Stimulated activated naive CD8-positive, alpha-beta T cell treated with anti-CD3 and anti-CD28 coated beads, Interleukin-15, Interleukin-2, amounts not matched to agents 100 ng/mL and 50 ng/mL, for 24 hours (primary cell): ENCODE measurements around the gene LASP1.
"Not testable (repeated sequence)": the region's sequence is repeated elsewhere in the genome, so short reads cannot be mapped to it uniquely, and the experiment has no call there.

Experiments used
- H3K27ac Mint-ChIP-seq: one replicate; pipeline ENCODE4 v1.8.0; 2021; ENCODE audit warnings: mild to moderate bottlenecking, mixed read lengths
- H3K27me3 Mint-ChIP-seq: one replicate; pipeline ENCODE4 v1.8.0; 2021; ENCODE audit warnings: mixed read lengths
- H3K36me3 Mint-ChIP-seq: one replicate; pipeline ENCODE4 v1.8.0; 2021; ENCODE audit warnings: low read depth, mixed read lengths
- H3K4me1 Mint-ChIP-seq: one replicate; pipeline ENCODE4 v1.8.0; 2021; ENCODE audit warnings: low read depth, mixed read lengths
- H3K4me3 Mint-ChIP-seq: one replicate; pipeline ENCODE4 v1.8.0; 2021; ENCODE audit warnings: mild to moderate bottlenecking, mixed read lengths
- H3K9me3 Mint-ChIP-seq: one replicate; pipeline ENCODE4 v1.8.0; 2021; ENCODE audit warnings: mixed read lengths

LASP1 gene

GRCh38 chr17:38919316-38920078, 49.6 kb downstream of the LASP1 start:
- no peaks in the 10 kb centered on the region for H3K9me3 Mint-ChIP-seq
- peaks cover 24% of the 10 kb centered on the region for H3K4me1 Mint-ChIP-seq
- no peaks in the 10 kb centered on the region for H3K27me3 Mint-ChIP-seq
- H3K36me3 Mint-ChIP-seq: peaks cover 35% of the 10 kb centered on the region
- H3K4me3 Mint-ChIP-seq: no peak overlapping the region
- peak overlapping the region; percentile 11 for H3K27ac Mint-ChIP-seq

DNA sequence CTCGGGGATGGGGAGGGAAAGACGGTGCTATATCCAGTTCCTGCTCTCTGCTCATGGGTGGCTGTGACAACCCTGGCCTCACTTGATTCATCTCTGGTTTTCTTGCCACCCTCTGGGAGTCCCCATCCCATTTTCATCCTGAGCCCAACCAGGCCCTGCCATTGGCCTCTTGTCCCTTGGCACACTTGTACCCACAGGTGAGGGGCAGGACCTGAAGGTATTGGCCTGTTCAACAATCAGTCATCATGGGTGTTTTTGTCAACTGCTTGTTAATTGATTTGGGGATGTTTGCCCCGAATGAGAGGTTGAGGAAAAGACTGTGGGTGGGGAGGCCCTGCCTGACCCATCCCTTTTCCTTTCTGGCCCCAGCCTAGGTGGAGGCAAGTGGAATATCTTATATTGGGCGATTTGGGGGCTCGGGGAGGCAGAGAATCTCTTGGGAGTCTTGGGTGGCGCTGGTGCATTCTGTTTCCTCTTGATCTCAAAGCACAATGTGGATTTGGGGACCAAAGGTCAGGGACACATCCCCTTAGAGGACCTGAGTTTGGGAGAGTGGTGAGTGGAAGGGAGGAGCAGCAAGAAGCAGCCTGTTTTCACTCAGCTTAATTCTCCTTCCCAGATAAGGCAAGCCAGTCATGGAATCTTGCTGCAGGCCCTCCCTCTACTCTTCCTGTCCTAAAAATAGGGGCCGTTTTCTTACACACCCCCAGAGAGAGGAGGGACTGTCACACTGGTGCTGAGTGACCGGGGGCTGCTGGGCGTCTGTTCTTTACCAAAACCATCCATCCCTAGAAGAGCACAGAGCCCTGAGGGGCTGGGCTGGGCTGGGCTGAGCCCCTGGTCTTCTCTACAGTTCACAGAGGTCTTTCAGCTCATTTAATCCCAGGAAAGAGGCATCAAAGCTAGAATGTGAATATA, 50.8 kb downstream of the LASP1 start:
- Mint-ChIP-seq H3K4me3 (no peak overlapping the region), H3K9me3 (no peaks in the 10 kb centered on the region), H3K4me1 (peaks cover 34% of the 10 kb centered on the region), H3K27me3 (no peaks in the 10 kb centered on the region), H3K27ac (peak overlapping the region; percentile 17), H3K36me3 (peaks cover 30% of the 10 kb centered on the region)

GRCh38 chr17:38921756-38922411, 52.0 kb downstream of the LASP1 start:
- no peaks in the 10 kb centered on the region for H3K9me3 Mint-ChIP-seq
- peaks cover 24% of the 10 kb centered on the region for H3K36me3 Mint-ChIP-seq
- no peak overlapping the region for H3K4me3 Mint-ChIP-seq
- H3K27me3 Mint-ChIP-seq: no peaks in the 10 kb centered on the region
- peaks cover 46% of the 10 kb centered on the region for H3K4me1 Mint-ChIP-seq
- peak overlapping the region; percentile 46 for H3K27ac Mint-ChIP-seq

- H3K4me3 Mint-ChIP-seq: no peak overlapping the region
- peaks cover 50% of the 10 kb centered on the region for H3K4me1 Mint-ChIP-seq
- H3K9me3 Mint-ChIP-seq: no peaks in the 10 kb centered on the region
- no peaks in the 10 kb centered on the region for H3K27me3 Mint-ChIP-seq
- no peak overlapping the region for H3K27ac Mint-ChIP-seq
- peaks cover 16% of the 10 kb centered on the region for H3K36me3 Mint-ChIP-seq
These were observed 52.9 kb downstream of the LASP1 start for GRCh38 chr17:38922538-38923297.

- H3K27ac Mint-ChIP-seq: peak within 1 kb of the TSS; percentile 53
- peak within 1 kb of the TSS; percentile 55 for H3K4me3 Mint-ChIP-seq
- peaks cover 44% of the 10 kb centered on the region for H3K4me1 Mint-ChIP-seq
These were observed 55.6 kb downstream of the LASP1 start, which contains the start of gene LASP1NB for GRCh38 chr17:38925263-38925995. LASP1NB (plus strand) TSS chr17:38925614.

GRCh38 chr17:38926293-38927070, 56.6 kb downstream of the LASP1 start:
- H3K27ac Mint-ChIP-seq: no peak overlapping the region
- H3K4me3 Mint-ChIP-seq: peak overlapping the region; percentile 55

More at GRCh38 chr17:38925263-38925995, 55.6 kb downstream of the LASP1 start, which contains the start of gene LASP1NB:
- H3K9me3 Mint-ChIP-seq: no peaks in the 10 kb centered on the region
- no peaks in the 10 kb centered on the region for H3K36me3 Mint-ChIP-seq
- no peaks in the 10 kb centered on the region for H3K27me3 Mint-ChIP-seq

GRCh38 chr17:38930782-38931181, 60.9 kb downstream of the LASP1 start:
- peaks cover 15% of the 10 kb centered on the region for H3K4me1 Mint-ChIP-seq
- not testable (repeated sequence) for H3K4me3 Mint-ChIP-seq, H3K36me3 Mint-ChIP-seq, H3K27ac Mint-ChIP-seq, H3K27me3 Mint-ChIP-seq, H3K9me3 Mint-ChIP-seq

More at GRCh38 chr17:38926293-38927070, 56.6 kb downstream of the LASP1 start:
- Mint-ChIP-seq H3K4me1 (peaks cover 37% of the 10 kb centered on the region), H3K9me3 (no peaks in the 10 kb centered on the region), H3K36me3 (no peaks in the 10 kb centered on the region), H3K27me3 (no peaks in the 10 kb centered on the region)

DNA sequence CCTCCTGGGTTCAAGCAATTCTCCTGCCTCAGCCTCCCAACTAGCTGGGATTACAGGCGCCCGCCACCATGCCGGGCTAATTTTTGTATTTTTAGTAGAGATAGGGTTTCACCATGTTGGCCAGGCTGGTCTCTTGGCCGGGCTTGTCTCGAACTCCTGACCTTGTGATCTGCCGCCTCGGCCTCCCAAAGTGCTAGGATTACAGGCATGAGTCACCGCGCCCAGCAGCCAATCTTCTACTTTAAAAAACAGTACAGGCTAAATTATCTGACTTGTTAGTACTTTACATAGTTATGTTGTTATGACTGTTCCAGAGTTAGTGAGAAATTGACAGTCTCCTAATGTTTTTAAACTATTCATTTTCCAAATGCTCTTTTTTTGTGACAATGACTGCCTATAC, 64.1 kb downstream of the LASP1 start:
- not testable (repeated sequence) for H3K9me3 Mint-ChIP-seq, H3K36me3 Mint-ChIP-seq, H3K27me3 Mint-ChIP-seq

GRCh38 chr17:38939987-38940386, 70.1 kb downstream of the LASP1 start:
- Mint-ChIP-seq H3K4me1 (peaks cover 5% of the 10 kb centered on the region), H3K4me3 (no peak overlapping the region), H3K27ac (no peak overlapping the region), H3K27me3 (no peaks in the 10 kb centered on the region), H3K36me3 (no peaks in the 10 kb centered on the region), H3K9me3 (no peaks in the 10 kb centered on the region)

More for the DNA sequence above, 64.1 kb downstream of the LASP1 start:
- not testable (repeated sequence) for H3K4me3 Mint-ChIP-seq, H3K4me1 Mint-ChIP-seq, H3K27ac Mint-ChIP-seq

GRCh38 chr17:38940404-38940803, 70.5 kb downstream of the LASP1 start:
- Mint-ChIP-seq H3K4me3 (no peak overlapping the region), H3K27ac (no peak overlapping the region), H3K9me3 (no peaks in the 10 kb centered on the region), H3K27me3 (no peaks in the 10 kb centered on the region), H3K4me1 (peaks cover 5% of the 10 kb centered on the region), H3K36me3 (no peaks in the 10 kb centered on the region)

DNA sequence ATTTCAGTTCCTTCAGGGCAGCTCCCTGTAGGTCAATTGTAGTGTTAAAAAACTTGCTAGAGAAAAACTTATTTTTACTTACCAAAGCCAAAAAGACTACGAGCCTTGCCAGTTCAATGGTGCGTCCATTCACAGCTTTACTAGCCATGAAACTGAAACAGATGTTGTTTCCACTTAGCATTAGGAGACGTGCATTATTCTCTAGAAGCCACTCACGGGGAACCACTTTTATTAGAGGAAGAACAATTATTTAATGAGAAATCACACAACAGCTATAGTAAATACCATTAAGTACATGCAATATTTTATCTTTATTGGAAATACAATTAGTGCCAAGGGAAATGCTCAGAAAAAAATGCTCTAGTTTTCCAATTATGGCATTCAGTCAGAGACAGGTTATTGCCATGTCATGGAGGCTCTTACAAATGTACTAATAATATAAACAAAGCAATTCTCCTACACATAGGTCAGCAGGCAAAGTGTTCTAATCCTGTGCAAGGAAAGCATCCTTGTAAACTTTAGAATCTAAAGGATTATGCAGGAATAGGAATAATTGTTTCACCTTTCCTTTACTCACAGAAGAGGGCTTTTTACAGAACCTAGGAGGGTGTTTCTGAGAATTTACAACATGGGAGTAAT, 73.0 kb downstream of the LASP1 start:
- Mint-ChIP-seq H3K4me3 (no peak overlapping the region), H3K27me3 (no peaks in the 10 kb centered on the region)

DNA sequence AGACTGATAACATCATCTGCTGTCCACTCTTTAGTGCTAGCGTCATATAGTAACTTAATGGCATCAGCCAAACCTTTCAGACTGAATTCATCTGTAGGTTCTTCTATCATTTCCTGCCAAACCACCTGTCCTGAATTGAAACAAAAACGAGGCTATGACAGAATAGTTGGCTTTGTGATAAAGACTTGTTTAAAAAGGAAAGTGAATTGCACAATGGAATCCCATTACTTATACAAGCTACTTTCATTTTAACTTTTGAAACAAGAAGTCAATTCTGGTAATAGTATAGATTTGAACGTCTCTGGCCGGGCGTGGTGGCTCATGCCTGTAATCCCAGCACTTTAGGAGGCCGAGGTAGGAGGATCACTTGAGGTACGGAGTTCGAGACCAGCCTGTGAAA, 73.7 kb downstream of the LASP1 start:
- no peak overlapping the region for H3K27ac Mint-ChIP-seq

More for the DNA sequence above, 73.0 kb downstream of the LASP1 start:
- Mint-ChIP-seq H3K4me1 (peaks cover 5% of the 10 kb centered on the region), H3K36me3 (no peaks in the 10 kb centered on the region), H3K27ac (no peak overlapping the region), H3K9me3 (no peaks in the 10 kb centered on the region)

GRCh38 chr17:38947189-38947588, 77.3 kb downstream of the LASP1 start:
- no peak overlapping the region for H3K4me3 Mint-ChIP-seq

More for the DNA sequence above, 73.7 kb downstream of the LASP1 start:
- Mint-ChIP-seq H3K27me3 (no peaks in the 10 kb centered on the region), H3K9me3 (no peaks in the 10 kb centered on the region), H3K36me3 (no peaks in the 10 kb centered on the region), H3K4me3 (no peak overlapping the region), H3K4me1 (peaks cover 5% of the 10 kb centered on the region)

More at GRCh38 chr17:38947189-38947588, 77.3 kb downstream of the LASP1 start:
- H3K9me3 Mint-ChIP-seq: no peaks in the 10 kb centered on the region
- peaks cover 5% of the 10 kb centered on the region for H3K4me1 Mint-ChIP-seq
- H3K27ac Mint-ChIP-seq: no peak overlapping the region
- no peaks in the 10 kb centered on the region for H3K36me3 Mint-ChIP-seq
- H3K27me3 Mint-ChIP-seq: no peaks in the 10 kb centered on the region
